Keratinocyte (primary cell): ENCODE measurements around the gene TANK. TPM values are rescaled to one million over a fixed set of nuclear protein-coding genes. Genes with fewer than 3 reads are reported as not detected.

Experiments used
- DNase-seq: peaks from one replicate; pipeline ENCODE4 v3.0.0-alpha.2; 2011; ENCODE audit warnings: low read depth, missing footprints, low spot score
- FAIRE-seq: peaks from 2 replicates; lab custom pipeline; 2011; peaks lifted over from hg19 to GRCh38; lab: Jason Lieb, UNC
- H2AFZ ChIP-seq: 2 replicates; pipeline ENCODE4 v1.6.0; 2012; ENCODE audit warnings: low read length, control low read depth, inconsistent platforms; ENCODE audit not compliant: control insufficient read depth
- H3K27ac ChIP-seq: 2 replicates; pipeline ENCODE4 v1.5.1; 2011; ENCODE audit warnings: low read length; ENCODE audit not compliant: control insufficient read depth, insufficient read depth
- H3K27me3 ChIP-seq: 3 replicates; pipeline ENCODE4 v1.6.0; 2011; ENCODE audit warnings: low read length; ENCODE audit not compliant: control insufficient read depth, insufficient read depth; ENCODE audit errors: extremely low read depth
- H3K36me3 ChIP-seq, 2 experiments: 2 replicates in 1 of 2; 3 replicates in 1 of 2; pipeline ENCODE4 v1.5.1; 2011; ENCODE audit warnings: low read length in 2 of 2, mild to moderate bottlenecking in 1 of 2; ENCODE audit not compliant: control insufficient read depth in 2 of 2, insufficient read depth in 2 of 2; ENCODE audit errors: extremely low read depth in 1 of 2
- H3K4me1 ChIP-seq: 3 replicates; pipeline ENCODE4 v1.5.1; 2011; ENCODE audit warnings: low read length; ENCODE audit not compliant: control insufficient read depth, insufficient read depth; ENCODE audit errors: extremely low read depth
- H3K4me2 ChIP-seq: 3 replicates; pipeline ENCODE4 v1.6.0; 2011; ENCODE audit warnings: low read depth, low read length; ENCODE audit not compliant: control insufficient read depth, insufficient read depth; ENCODE audit errors: extremely low read depth
- H3K4me3 ChIP-seq, 3 experiments: fragments of 200-600 bp in 1 of 3; sonication (generic) in 1 of 3; 2 replicates in 2 of 3; 3 replicates in 1 of 3; pipeline ENCODE4 v1.5.1; 2011 to 2016; ENCODE audit warnings: low read length in 3 of 3, mild to moderate bottlenecking in 3 of 3, control low read depth in 2 of 3, inconsistent platforms in 1 of 3, low read depth in 1 of 3, mixed read lengths in 1 of 3, mixed run types in 1 of 3, moderate library complexity in 1 of 3; ENCODE audit not compliant: control insufficient read depth in 2 of 3, insufficient read depth in 2 of 3; ENCODE audit errors: extremely low read depth in 1 of 3
- H3K79me2 ChIP-seq: 2 replicates; pipeline ENCODE4 v1.6.0; 2012; ENCODE audit warnings: low read length; ENCODE audit not compliant: control insufficient read depth, insufficient read depth
- H3K9ac ChIP-seq: 3 replicates; pipeline ENCODE4 v1.6.0; 2011; ENCODE audit warnings: low read length; ENCODE audit not compliant: control insufficient read depth, insufficient read depth; ENCODE audit errors: extremely low read depth
- H3K9me1 ChIP-seq: 3 replicates; pipeline ENCODE4 v1.6.0; 2011; ENCODE audit warnings: low read length; ENCODE audit not compliant: control insufficient read depth, insufficient read depth; ENCODE audit errors: extremely low read depth
- H3K9me3 ChIP-seq: 2 replicates; pipeline ENCODE4 v1.5.1; 2012; ENCODE audit warnings: low read depth, low read length; ENCODE audit not compliant: control insufficient read depth
- H4K20me1 ChIP-seq: 3 replicates; pipeline ENCODE4 v1.6.0; 2011; ENCODE audit warnings: low read length; ENCODE audit not compliant: control insufficient read depth, insufficient read depth; ENCODE audit errors: extremely low read depth
- CTCF ChIP-seq, 3 experiments: IDR thresholded peaks in 1 of 3; conservative IDR thresholded peaks in 1 of 3; optimal IDR thresholded peaks in 1 of 3; 2 replicates in 2 of 3; 3 replicates in 1 of 3; pipeline versions ENCODE3 to v1.5.1; 2011; ENCODE audit warnings: low read length in 3 of 3, mild to moderate bottlenecking in 3 of 3, moderate library complexity in 2 of 3, control low read depth in 1 of 3, inconsistent platforms in 1 of 3; ENCODE audit not compliant: insufficient read depth in 2 of 3; ENCODE audit errors: extremely low read depth in 1 of 3
- EZH2 ChIP-seq: IDR thresholded peaks from one replicate; pipeline ENCODE4 v1.6.1; 2012; ENCODE audit warnings: inconsistent platforms, mild to moderate bottlenecking, low read length, moderate library complexity
- dilution Hi-C: fragments of 300-500 bp; cut with MboI; formaldehyde crosslinking; loops from one replicate; pipeline ENCODE4 v1.7.0; 2020; ENCODE audit warnings: low sequenced_read_pairs; ENCODE audit not compliant: extremely low pct_ligation_motif_present
- polyA plus RNA-seq, 5 experiments: library from polyadenylated mRNA; depleted of rRNA in 3 of 5; stranded (reverse) in 3 of 5; stranded (forward) in 1 of 5; unstranded in 1 of 5; fragments of >200 nt; gene quantifications; 1 replicate in 1 of 5; 2 replicates in 3 of 5; 3 replicates in 1 of 5; pipeline versions ENCODE4 v1.2.1 to v1.2.3, GENCODE V29; 2011 to 2012; ENCODE audit warnings: missing spikeins in 2 of 5, low read depth in 1 of 5, low replicate concordance in 1 of 5

TANK gene
- polyA plus RNA-seq, 1 donor (not counting 4 experiments of a cell fraction or from before 2014, with no cell fraction given) = 47.2 TPM

- Histone ChIP-seq H3K27me3 (no peaks in the 10 kb centered on the region), H3K9me3 (no peaks in the 10 kb centered on the region), H3K4me2 (no peak overlapping the region), H3K9ac (no peak overlapping the region), H3K36me3 (no peaks in the 10 kb centered on the region), H2AFZ (no peak overlapping the region), H3K4me3 (no peak overlapping the region), H3K79me2 (no peaks in the 10 kb centered on the region), H3K4me1 (no peaks in the 10 kb centered on the region), H3K9me1 (no peaks in the 10 kb centered on the region), H3K27ac (no peak overlapping the region), H4K20me1 (no peaks in the 10 kb centered on the region)
- FAIRE-seq (no peak), DNase-seq (no peak)
- TF ChIP-seq CTCF (optimal IDR thresholded peaks at IDR 0.05 in 1 of 3, IDR thresholded peaks at IDR 0.05 in 1 of 3, conservative IDR thresholded peaks at IDR 0.05 in 1 of 3; ENCODE audit: extremely low read depth in 1 of 3, insufficient read depth in 2 of 3, low read length in 3 of 3) (no peak), EZH2 (no peak)
- dilution Hi-C loops = no loop called here
These were observed 7.9 kb upstream of the TANK start for GRCh38 chr2:161152302-161152701.

DNA sequence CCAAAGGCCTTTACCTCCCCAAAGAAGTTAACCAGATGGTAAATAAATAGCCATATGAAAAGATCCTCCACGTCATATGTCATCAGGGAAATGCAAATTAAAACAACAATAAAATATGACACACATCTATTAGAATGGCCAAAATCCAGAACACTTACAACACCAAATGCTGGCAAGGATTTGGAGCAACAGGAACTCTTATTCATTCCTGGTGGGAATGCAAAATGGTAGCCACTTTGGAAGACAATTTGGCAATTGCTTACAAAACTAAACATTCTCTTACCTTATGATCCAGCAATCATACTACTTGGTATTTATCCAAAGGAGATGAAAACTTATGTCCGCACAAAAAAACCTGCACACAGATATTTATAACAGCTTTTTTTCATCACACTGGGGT is 1.3 kb upstream of the TANK start:
- Histone ChIP-seq H4K20me1 (no peaks in the 10 kb centered on the region), H3K9ac (no peak overlapping the region), H3K9me1 (no peaks in the 10 kb centered on the region), H3K4me1 (peaks cover 12% of the 10 kb centered on the region), H3K79me2 (peaks cover 33% of the 10 kb centered on the region), H3K4me3 (no peak overlapping the region), H3K4me2 (no peak overlapping the region), H3K27ac (no peak overlapping the region), H3K27me3 (no peaks in the 10 kb centered on the region), H3K9me3 (no peaks in the 10 kb centered on the region), H2AFZ (no peak overlapping the region), H3K36me3 (peaks cover 0 to 13% of the 10 kb centered on the region in 2 experiments)
- TF ChIP-seq EZH2 (no peak), CTCF (optimal IDR thresholded peaks at IDR 0.05 in 1 of 3, IDR thresholded peaks at IDR 0.05 in 1 of 3, conservative IDR thresholded peaks at IDR 0.05 in 1 of 3; ENCODE audit: extremely low read depth in 1 of 3, insufficient read depth in 2 of 3, low read length in 3 of 3) (no peak)
- no peak for DNase-seq
- no peak for FAIRE-seq
- dilution Hi-C loops = no loop called here
